HepG2 (cell line): ENCODE measurements around the gene SEMA7A. TPM values are rescaled to one million over a fixed set of nuclear protein-coding genes. Genes with fewer than 3 reads are reported as not detected.
A peak's percentile ranks its signal among the peaks of the same experiment; 100 is the strongest.
"Not testable (repeated sequence)": the region's sequence is repeated elsewhere in the genome, so short reads cannot be mapped to it uniquely, and the experiment has no call there.

Experiments
- ATAC-seq: fragments of 200-7000 bp; cut with Tn5 transposase; 3 replicates; pipeline ENCODE4 v1.9.1; 2020; ENCODE audit warnings: mild to moderate bottlenecking, moderate library complexity
- BruUV-seq: library from RNA; stranded (reverse); fragments of 400-500 nt; replicated peaks from 2 replicates; lab custom pipeline; 2021; lab: Mats Ljungman, UMichigan
- CTCF ChIA-PET: fragments of 300-600 bp; formaldehyde crosslinking; extraction: SDS; loops from one replicate; lab custom pipeline; 2021; ENCODE audit warnings: low total read pairs, inconsistent platforms, low intra/inter-chr PET ratio; lab: Yijun Ruan, JAX
- POLR2A ChIA-PET: fragments of 350-600 bp; sonication (Branson Sonifier 250); formaldehyde crosslinking; loops from one replicate; lab custom pipeline; 2020; ENCODE audit warnings: antibody characterized with exemption, inconsistent platforms; lab: Yijun Ruan, JAX
- DNase-seq: peaks from one replicate; pipeline ENCODE4 v3.0.0-alpha.2; 2015; ENCODE audit warnings: low spot score
- FAIRE-seq: peaks from 3 replicates; lab custom pipeline; 2011; peaks lifted over from hg19 to GRCh38; lab: Jason Lieb, UNC
- H2AFZ ChIP-seq: one replicate; pipeline ENCODE4 v1.6.1; 2011; ENCODE audit warnings: low read length, inconsistent platforms
- H3K27ac ChIP-seq: fragments of 300-600 bp; 3 replicates; pipeline ENCODE4 v1.8.0; 2011; ENCODE audit warnings: mixed run types, mild to moderate bottlenecking, mixed read lengths, low read length, inconsistent platforms; ENCODE audit not compliant: insufficient read depth; ENCODE audit errors: extremely low read length
- H3K27me3 ChIP-seq, 2 experiments: fragments of 200-600 bp in 1 of 2; 2 replicates in 1 of 2; 3 replicates in 1 of 2; pipeline versions ENCODE4 v1.6.0 to v1.8.0; 2011; ENCODE audit warnings: low read length in 2 of 2, mild to moderate bottlenecking in 2 of 2, moderate library complexity in 2 of 2, inconsistent platforms in 1 of 2; ENCODE audit not compliant: insufficient read depth in 2 of 2, control insufficient read depth in 1 of 2
- H3K36me3 ChIP-seq, 2 experiments: fragments of 200-600 bp in 1 of 2; replicated peaks in 1 of 2; 2 replicates in 1 of 2; 3 replicates in 1 of 2; pipeline versions ENCODE4 v1.5.1 to v1.8.0; 2011; ENCODE audit warnings: low read length in 2 of 2, inconsistent platforms in 1 of 2; ENCODE audit not compliant: insufficient read depth in 2 of 2, control insufficient read depth in 1 of 2
- H3K4me1 ChIP-seq: 2 replicates; pipeline ENCODE4 v1.5.1; 2012; ENCODE audit warnings: low read length, inconsistent platforms; ENCODE audit not compliant: insufficient read depth
- H3K4me2 ChIP-seq: 2 replicates; pipeline ENCODE4 v1.6.0; 2011; ENCODE audit warnings: low read depth, low read length, inconsistent platforms
- H3K4me3 ChIP-seq, 3 experiments: fragments of 200-600 bp in 1 of 3; sonication (generic), shearing (Covaris generic) in 1 of 3; replicated peaks in 1 of 3; 2 replicates each; pipeline ENCODE4 v1.5.1; 2011 to 2016; ENCODE audit warnings: low read length in 3 of 3, inconsistent platforms in 2 of 3, low read depth in 2 of 3, mild to moderate bottlenecking in 2 of 3, control low read depth in 1 of 3, mixed read lengths in 1 of 3; ENCODE audit not compliant: insufficient read depth in 1 of 3
- H3K79me2 ChIP-seq: one replicate; pipeline ENCODE4 v1.6.1; 2011; ENCODE audit warnings: low read length, inconsistent platforms; ENCODE audit not compliant: insufficient read depth
- H3K9ac ChIP-seq: 2 replicates; pipeline ENCODE4 v1.6.0; 2011; ENCODE audit warnings: mild to moderate bottlenecking, low read depth, low read length, inconsistent platforms; ENCODE audit not compliant: insufficient read depth
- H3K9me3 ChIP-seq: 2 replicates; pipeline ENCODE4 v1.5.1; 2012; ENCODE audit warnings: mild to moderate bottlenecking, low read length
- H4K20me1 ChIP-seq: 2 replicates; pipeline ENCODE4 v1.6.0; 2011; ENCODE audit warnings: inconsistent platforms, mild to moderate bottlenecking, low read length, moderate library complexity; ENCODE audit not compliant: insufficient read depth
- KLF12 ChIP-seq: sonication (generic); formaldehyde crosslinking; IDR thresholded peaks from 2 replicates; pipeline ENCODE4 v1.4.0; 2020; ENCODE audit warnings: missing genetic modification reagents, borderline replicate concordance
- WGBS: methylation state at CpG from one replicate; pipeline ENCODE4 v1.1.6; 2017; ENCODE audit warnings: low lambda C conversion rate; 5-methylcytosine and 5-hydroxymethylcytosine counted together
- in situ Hi-C: cut with HindIII; loops from 2 replicates; pipeline ENCODE4 v1.10.0; 2017; ENCODE audit warnings: low pct_unique_long_range_greater_than_20kb; ENCODE audit not compliant: extremely low pct_ligation_motif_present
- intact Hi-C: fragments of 100-400 bp; cut with micrococcal nuclease; formaldehyde crosslinking; loops from one replicate; pipeline ENCODE4 v1.10.0; 2022; ENCODE audit not compliant: unreplicated experiment
- polyA plus RNA-seq, 8 experiments: library from polyadenylated mRNA; depleted of rRNA in 3 of 8; stranded (reverse) in 7 of 8; unstranded in 1 of 8; fragments of >200 nt; fragmentation: Illumina TruSeq in 4 of 8; extraction: Trizol in 4 of 8; gene quantifications; 2 replicates each; pipeline versions ENCODE4 v1.2.1 to v1.2.3, GENCODE V29; 2011 to 2016; ENCODE audit warnings: low read depth in 4 of 8, missing spikeins in 1 of 8, mixed read lengths in 1 of 8; ENCODE audit not compliant: insufficient read depth in 1 of 8
- total RNA-seq, 5 experiments: library from RNA; depleted of rRNA; stranded (reverse); fragments of >200 nt; fragmentation: Illumina TruSeq; extraction: Trizol; gene quantifications; 2 replicates each; pipeline ENCODE4 v1.2.3, GENCODE V29; 2016; ENCODE audit warnings: low read depth in 1 of 5
- TF ChIP-seq, protein P1 (sequence below): sonication (generic); formaldehyde crosslinking; IDR thresholded peaks from 2 replicates; pipeline ENCODE4 v1.8.0; 2022; ENCODE audit warnings: missing genetic modification reagents, low read depth, mild to moderate bottlenecking, borderline replicate concordance

Gene SEMA7A
- total and polyA plus RNA-seq, 2 of the 13 experiments (the other 11 are each of a cell fraction or from before 2014, with no cell fraction given) = 9.0 to 15.8 TPM

DNA sequence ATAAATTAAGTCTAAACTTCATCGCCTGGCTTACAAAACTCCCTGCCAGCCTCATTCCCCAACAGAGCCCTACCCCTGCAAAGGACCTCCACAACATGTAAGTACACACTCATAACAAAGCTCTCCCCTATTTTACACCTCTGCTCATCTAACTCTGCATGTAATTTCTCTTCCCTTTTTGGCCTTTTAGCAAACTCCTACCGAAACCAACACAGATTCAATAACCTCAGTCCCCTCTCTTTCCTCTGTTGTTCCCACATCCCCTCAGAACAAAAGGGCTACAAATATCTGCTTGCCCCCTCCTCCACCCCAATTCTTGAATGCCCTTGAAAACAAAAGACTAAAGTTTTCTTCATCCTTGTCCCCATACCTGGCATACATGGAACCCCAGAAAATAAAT lies 26.5 kb upstream of the SEMA7A start:
- H3K27ac ChIP-seq = peak overlapping the region; percentile 73
- H3K27me3 ChIP-seq = no peaks in the 10 kb centered on the region
- ChIA-PET CTCF (interaction anchor here (1.2 to 1.3 kb wide), 3 partner anchors 29 to 87 kb away, joined by 3 to 4 read pairs (median 3); no protein-coding TSS in a partner anchor), POLR2A (interaction anchor here (0.8 to 13.6 kb wide), 16 partner anchors 12 to 721 kb away, joined by 3 to 357 read pairs (median 8); partner anchors contain the start of genes ARID3B, CLK3, PPCDC and SEMA7A)
- ATAC-seq (no peak), DNase-seq (no peak), FAIRE-seq (no peak)
- 64% methylated on average over 2 of the region's 2 CpGs for WGBS
- no peak overlapping the region for H2AFZ ChIP-seq
- H3K9me3 ChIP-seq = no peaks in the 10 kb centered on the region
- H3K36me3 ChIP-seq = peaks cover 0 to 6% of the 10 kb centered on the region in 2 experiments; a peak in 2 of 5 replicates
- peak overlapping the region; percentile 76 for H3K4me2 ChIP-seq
- in situ Hi-C loops (no loop called here), intact Hi-C loops (loop anchor here (2.0 kb wide), 1 partner anchor 75 kb away; no protein-coding TSS in a partner anchor)
- H4K20me1 ChIP-seq = no peaks in the 10 kb centered on the region
- H3K9ac ChIP-seq = peak overlapping the region; percentile 84
- TF ChIP-seq, protein P1, sequence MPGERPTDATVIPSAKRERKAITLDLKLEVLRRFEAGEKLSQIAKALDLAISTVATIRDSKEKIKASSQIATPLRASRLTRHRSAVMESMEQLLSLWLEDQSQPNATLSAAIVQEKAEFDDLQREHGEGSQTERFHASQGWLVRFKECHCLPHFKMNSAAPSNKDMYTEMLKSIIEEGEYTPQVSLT (CRISPR knock-in tag) = 0 out of 2 replicates have a peak, but pooled peaks have one; percentile 8
- no peak for TF ChIP-seq KLF12 (CRISPR knock-in tag)
- no TSS peak for BruUV-seq
- H3K4me1 ChIP-seq = peaks cover 43% of the 10 kb centered on the region
- peak overlapping the region; percentile 65 to 88 (median 86); a peak in 5 of 6 replicates for H3K4me3 ChIP-seq
- peaks cover 29% of the 10 kb centered on the region for H3K79me2 ChIP-seq

DNA sequence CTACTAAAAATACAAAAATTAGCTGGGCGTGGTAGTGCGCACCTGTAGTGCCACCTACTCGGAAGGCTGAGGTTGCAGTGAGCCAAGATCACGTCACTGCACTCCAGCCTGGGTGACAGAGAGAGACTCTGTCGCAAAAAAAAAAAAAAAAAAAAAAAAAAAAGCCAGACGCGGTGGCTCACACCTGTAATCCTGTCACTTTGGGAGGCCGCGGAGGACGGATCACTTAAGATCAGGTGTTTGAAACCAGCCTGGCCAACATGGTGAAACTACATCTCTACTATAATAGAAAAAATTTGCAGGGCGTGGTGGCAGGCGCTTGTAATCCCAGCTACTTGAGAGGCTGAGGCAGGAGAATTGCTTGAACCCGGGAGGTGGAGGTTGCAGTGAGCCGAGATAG lies 26.0 kb upstream of the SEMA7A start:
- ChIA-PET POLR2A (interaction anchor here (1.9 to 13.6 kb wide), 3 partner anchors 11 to 33 kb away, joined by 10 to 357 read pairs (median 93); no protein-coding TSS in a partner anchor), CTCF (interaction anchor here (1.2 kb wide), 1 partner anchor 29 kb away, joined by 3 read pairs; no protein-coding TSS in a partner anchor)
- Histone ChIP-seq H3K79me2 (peaks cover 29% of the 10 kb centered on the region), H3K4me3 (peak overlapping the region in 1 of 3 experiments; percentile 86; a peak in 1 of 6 replicates), H3K36me3 (peaks cover 0 to 11% of the 10 kb centered on the region in 2 experiments; a peak in 2 of 5 replicates), H3K4me1 (peaks cover 43% of the 10 kb centered on the region), H3K4me2 (peak overlapping the region; percentile 76)
- H2AFZ ChIP-seq, FAIRE-seq, H3K9me3 ChIP-seq, H4K20me1 ChIP-seq, H3K27ac ChIP-seq, ATAC-seq, BruUV-seq, H3K27me3 ChIP-seq, in situ Hi-C loops, H3K9ac ChIP-seq, DNase-seq: not testable (repeated sequence)
- intact Hi-C loops = loop anchor here (2.0 kb wide), 1 partner anchor 75 kb away; no protein-coding TSS in a partner anchor
- WGBS = 95% methylated on average over 14 of the region's 14 CpGs
